DND-41 (cell line): ENCODE data around the gene HECW1.

ENCODE experiments used
- CTCF ChIP-seq: IDR thresholded peaks from 2 replicates; pipeline ENCODE4 v1.5.1; 2012; ENCODE audit warnings: borderline replicate concordance, low read length, moderate library complexity, mild to moderate bottlenecking; ENCODE audit not compliant: poor library complexity, severe bottlenecking; ENCODE audit errors: extremely low read depth
- EZH2 ChIP-seq: IDR thresholded peaks from 3 replicates; pipeline ENCODE4 v1.6.1; 2012; ENCODE audit warnings: borderline replicate concordance, low read depth, mild to moderate bottlenecking, moderate library complexity, low read length, inconsistent platforms; ENCODE audit not compliant: severe bottlenecking

DNA sequence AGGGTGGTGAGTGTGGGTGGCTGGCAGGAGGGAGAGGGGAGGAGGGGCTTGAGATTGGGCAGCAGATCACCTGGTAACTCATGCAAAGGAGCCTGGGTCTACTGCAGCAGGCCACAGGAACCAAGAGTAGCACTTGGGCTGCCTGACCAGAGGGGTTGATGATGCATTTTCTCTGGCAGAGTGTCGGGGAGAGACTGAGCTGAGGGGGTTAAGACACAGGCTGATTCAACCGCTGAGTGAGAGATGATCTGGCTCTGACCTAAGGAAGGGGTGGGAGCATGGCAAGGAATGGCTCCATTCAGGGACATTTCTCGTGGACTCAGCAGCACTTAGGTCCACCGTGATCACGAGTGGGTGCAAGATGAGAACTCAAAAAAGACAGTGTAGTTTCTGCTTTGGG is 355.0 kb downstream of the HECW1 start:
- no peak for TF ChIP-seq CTCF
- no peak for TF ChIP-seq EZH2
